HG03108 (cell line): Measurements from ENCODE around the gene PRKG1.
"Not testable (repeated sequence)": the region's sequence is repeated elsewhere in the genome, so short reads cannot be mapped to it uniquely, and the experiment has no call there.

Experiments
- ATAC-seq: cut with Tn5 transposase; IDR thresholded peaks from one replicate; pipeline ENCODE4 v1.9.1; 2021; ENCODE audit warnings: moderate library complexity; ENCODE audit not compliant: unreplicated experiment

PRKG1 gene

GRCh38 chr10:51313773-51314478, 239.6 kb downstream of the PRKG1 start:
- ATAC-seq: no peak

GRCh38 chr10:51314481-51314880, 240.2 kb downstream of the PRKG1 start:
- ATAC-seq: no peak

- ATAC-seq: no peak
Measured at GRCh38 chr10:51318399-51319172, 244.3 kb downstream of the PRKG1 start.

- ATAC-seq: no peak
Measured at GRCh38 chr10:51319173-51319435, 244.8 kb downstream of the PRKG1 start.

- ATAC-seq: no peak
Measured at GRCh38 chr10:51321300-51321699, 247.0 kb downstream of the PRKG1 start.

GRCh38 chr10:51321980-51322379, 247.7 kb downstream of the PRKG1 start:
- ATAC-seq: no peak

- ATAC-seq: no peak
Measured at GRCh38 chr10:51325649-51326048, 251.4 kb downstream of the PRKG1 start.

- ATAC-seq: no peak
Measured at GRCh38 chr10:51326174-51326573, 251.9 kb downstream of the PRKG1 start.

- ATAC-seq: no peak
Measured at GRCh38 chr10:51327432-51327831, 253.1 kb downstream of the PRKG1 start.

- ATAC-seq: no peak
Measured at GRCh38 chr10:51340366-51340765, 266.1 kb downstream of the PRKG1 start.

- no peak for ATAC-seq
Measured at GRCh38 chr10:51340845-51341610, 266.7 kb downstream of the PRKG1 start.

- ATAC-seq: not testable (repeated sequence)
Measured at GRCh38 chr10:51341745-51342144, 267.5 kb downstream of the PRKG1 start.

GRCh38 chr10:51342381-51342780, 268.1 kb downstream of the PRKG1 start:
- no peak for ATAC-seq

- ATAC-seq: no peak
Measured at GRCh38 chr10:51343391-51343790, 269.1 kb downstream of the PRKG1 start.

- no peak for ATAC-seq
Measured at GRCh38 chr10:51344371-51344770, 270.1 kb downstream of the PRKG1 start.

GRCh38 chr10:51348622-51349021, 274.3 kb downstream of the PRKG1 start:
- ATAC-seq: no peak

- ATAC-seq: no peak
Measured at GRCh38 chr10:51357170-51357569, 282.9 kb downstream of the PRKG1 start.

- ATAC-seq: no peak
Measured at GRCh38 chr10:51358227-51358626, 283.9 kb downstream of the PRKG1 start.

- ATAC-seq: no peak
Measured at GRCh38 chr10:51363415-51363814, 289.1 kb downstream of the PRKG1 start.

GRCh38 chr10:51364674-51365073, 290.4 kb downstream of the PRKG1 start:
- ATAC-seq: no peak

- no peak for ATAC-seq
Measured at GRCh38 chr10:51366044-51366443, 291.8 kb downstream of the PRKG1 start.

GRCh38 chr10:51367127-51367526, 292.8 kb downstream of the PRKG1 start:
- no peak for ATAC-seq
